GM19468 (cell line): ENCODE results near the gene SH3BP5L.
"Not testable (repeated sequence)": the region's sequence is repeated elsewhere in the genome, so short reads cannot be mapped to it uniquely, and the experiment has no call there.

Experiments
- ATAC-seq: cut with Tn5 transposase; IDR thresholded peaks from one replicate; pipeline ENCODE4 v1.9.1; 2021; ENCODE audit warnings: mild to moderate bottlenecking, moderate library complexity, moderate number of reproducible peaks; ENCODE audit not compliant: unreplicated experiment; ENCODE audit errors: extremely low read depth

The SH3BP5L gene

DNA sequence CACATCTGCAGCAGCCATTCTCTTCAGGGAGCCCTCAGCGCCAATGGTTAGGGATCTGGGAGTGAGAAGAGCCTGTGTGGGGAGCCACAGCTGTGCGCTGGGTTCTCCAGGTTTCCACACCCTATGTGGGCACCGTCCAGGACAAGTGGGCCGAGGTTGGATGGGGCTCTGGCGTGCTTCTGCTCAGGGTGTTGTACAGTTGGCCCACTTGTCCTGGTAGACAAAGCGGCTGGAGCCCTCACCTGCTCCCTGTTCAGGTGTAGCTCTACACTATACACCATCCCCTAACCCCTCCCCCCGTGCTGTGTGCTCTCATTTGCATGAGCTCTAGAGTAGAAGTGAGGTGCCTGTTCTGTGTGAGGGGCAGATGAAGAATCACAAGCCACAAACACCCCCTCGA lies 12.2 kb downstream of the SH3BP5L start:
- no peak for ATAC-seq

DNA sequence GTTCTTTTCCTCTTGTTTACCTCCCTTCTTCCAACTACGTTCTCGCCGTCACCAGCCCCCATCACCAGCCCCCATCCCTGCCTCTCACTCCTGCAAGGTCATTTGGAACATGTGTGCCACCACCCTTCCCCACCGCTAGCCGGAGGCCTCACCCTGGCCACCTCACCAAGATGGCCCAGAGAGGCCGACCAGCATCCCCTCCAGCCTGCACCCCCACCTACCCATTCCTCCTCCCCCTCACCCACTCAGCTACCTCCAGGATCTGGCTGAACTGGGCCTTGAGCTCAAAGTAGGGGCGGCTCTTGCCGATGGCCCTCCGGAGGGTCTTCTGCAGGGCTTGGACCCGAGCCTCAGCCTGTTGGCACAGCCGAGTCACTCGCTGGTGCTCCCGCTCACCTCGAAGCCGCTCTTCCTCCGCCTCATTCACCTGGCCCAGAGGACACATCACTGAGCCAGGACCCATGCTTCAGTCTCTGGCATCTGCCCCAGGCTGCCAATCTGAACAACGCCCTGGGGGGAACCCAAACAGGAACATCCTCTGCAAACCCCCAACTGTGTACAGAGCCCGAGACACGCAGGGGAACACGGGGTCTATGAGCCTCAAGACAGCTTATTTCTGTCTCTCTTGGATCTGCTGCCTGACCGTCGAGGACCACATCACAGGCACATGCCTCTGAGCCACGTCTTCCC lies 12.8 kb downstream of the SH3BP5L start:
- no peak for ATAC-seq

- no peak for ATAC-seq
Measured at GRCh38 chr1:248811514-248812490, 13.9 kb downstream of the SH3BP5L start.

DNA sequence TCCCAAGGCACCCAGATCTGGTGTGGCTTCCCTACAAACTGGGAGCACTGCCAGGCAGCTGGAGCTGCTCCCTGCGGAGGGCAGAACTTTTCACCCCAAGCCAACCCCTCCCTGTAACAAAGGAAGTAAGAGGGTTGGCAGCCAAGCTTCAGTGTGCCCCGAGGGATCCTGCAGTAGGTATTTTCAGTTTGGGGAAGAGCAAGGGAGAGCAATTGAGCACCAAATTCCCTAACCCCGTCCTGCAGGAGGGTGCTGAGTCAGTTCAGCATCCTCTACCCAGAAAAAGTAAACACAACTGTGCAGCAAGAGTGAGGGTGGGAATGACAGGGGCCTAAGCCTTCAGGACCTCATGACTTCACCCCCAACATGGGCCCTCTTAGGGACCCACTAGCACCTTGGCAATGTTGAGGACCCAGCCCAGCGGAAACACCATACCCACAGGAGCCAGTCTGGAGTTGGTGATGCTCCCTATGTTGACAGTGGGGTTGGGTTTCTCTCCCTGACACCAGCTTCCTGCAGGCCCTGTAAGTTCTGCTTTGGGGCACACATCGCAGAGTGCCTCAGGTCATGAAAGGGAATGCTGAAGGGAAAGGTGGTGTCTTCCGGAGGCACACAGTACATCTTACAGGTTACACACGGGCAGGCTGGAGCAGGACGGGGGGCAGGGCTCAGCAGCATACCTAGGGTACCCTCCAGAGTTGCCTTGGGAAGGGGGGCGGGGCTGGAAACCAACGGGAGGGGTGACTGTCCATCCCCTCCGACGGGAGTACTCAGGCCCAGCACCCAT lies 14.8 kb downstream of the SH3BP5L start:
- no peak for ATAC-seq

DNA sequence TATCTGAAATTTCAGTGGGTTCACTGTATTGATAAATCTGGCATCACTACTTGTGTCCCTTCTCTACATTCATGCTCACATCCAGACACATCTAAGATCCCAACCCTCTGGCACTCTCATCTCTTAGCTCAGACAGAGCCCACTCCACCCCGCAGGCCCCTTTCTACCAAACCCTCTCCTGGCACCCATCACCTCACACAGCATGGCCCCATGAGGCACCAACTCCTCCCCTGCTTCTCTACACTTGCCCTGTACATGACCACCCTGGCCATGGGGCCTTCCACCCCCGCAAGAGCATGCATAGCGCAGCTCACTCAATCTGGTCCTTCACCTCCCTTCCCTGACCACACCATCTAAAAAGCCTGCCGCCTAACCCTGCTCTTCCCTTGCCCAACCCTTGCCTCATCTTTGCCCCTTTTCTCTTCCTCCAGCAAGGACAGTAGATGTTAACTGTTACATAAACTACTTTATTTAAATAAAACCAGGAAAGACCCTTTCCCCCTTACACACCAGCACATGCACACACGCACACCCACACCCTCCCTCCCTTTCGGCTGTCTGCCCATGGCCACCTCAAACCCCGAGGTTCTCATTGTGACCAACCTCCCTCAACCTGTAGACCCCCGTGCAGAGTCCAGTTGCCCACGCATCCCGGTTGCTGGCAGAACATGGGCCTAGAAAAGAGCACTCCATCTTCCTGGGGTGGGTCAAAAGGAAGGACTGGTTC lies 15.6 kb downstream of the SH3BP5L start:
- no peak for ATAC-seq

DNA sequence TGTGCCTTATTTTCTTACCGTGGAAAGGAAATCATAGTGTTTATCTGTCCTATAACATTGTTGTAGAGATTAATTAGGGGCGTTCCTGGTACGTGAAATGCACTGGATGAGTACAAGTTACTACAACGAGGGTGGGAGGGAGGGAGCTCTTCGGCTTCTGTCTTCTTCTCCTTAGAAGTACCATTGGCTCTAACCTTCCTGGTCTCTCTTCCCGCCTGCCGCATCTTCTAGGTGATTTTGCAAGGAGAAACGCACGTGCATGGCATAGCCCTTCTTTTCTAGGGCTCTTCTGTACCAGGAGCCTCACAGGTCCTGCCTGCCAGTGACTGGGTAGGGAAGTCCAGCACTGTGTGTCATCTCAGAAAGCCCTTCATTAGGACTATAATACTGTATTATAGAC lies 16.8 kb downstream of the SH3BP5L start:
- no peak for ATAC-seq

GRCh38 chr1:248807067-248807737 lies 18.5 kb downstream of the SH3BP5L start:
- peak; percentile 30 for ATAC-seq

DNA sequence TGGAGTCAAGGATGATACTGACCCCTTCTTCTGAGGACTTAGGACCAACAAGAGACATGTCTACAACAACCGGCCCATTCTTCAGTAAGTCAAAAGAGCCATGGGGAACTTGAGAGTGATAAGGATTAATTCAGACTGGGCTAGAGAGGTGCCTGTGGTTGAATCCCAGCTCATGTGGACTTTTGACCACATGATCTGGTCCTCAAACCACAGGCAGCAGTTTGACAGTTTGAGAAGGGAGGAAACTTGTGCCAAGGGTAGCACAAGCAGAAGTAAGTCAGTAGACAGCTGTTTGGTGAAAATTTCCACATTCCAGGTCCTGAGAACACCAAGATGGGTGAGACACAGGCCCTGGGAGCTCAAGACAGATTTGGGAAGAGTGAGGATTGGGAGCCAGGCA lies 19.8 kb downstream of the SH3BP5L start:
- ATAC-seq = no peak

- peak; percentile 83 for ATAC-seq
Measured at GRCh38 chr1:248804771-248805681, 20.7 kb downstream of the SH3BP5L start.

DNA sequence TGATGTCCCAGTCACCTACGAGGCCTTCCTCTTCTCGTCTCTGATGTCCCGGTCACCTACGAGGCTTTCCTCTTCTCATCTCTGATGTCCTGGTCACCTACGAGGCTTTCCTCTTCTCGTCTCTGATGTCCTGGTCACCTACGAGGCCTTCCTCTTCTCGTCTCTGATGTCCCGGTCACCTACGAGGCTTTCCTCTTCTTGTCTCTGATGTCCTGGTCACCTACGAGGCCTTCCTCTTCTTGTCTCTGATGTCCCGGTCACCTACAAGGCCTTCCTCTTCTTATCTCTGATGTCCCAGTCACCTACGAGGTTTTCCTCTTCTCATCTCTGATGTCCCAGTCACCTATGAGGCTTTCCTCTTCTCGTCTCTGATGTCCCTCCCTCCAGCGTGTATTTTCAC lies 22.2 kb downstream of the SH3BP5L start:
- ATAC-seq = not testable (repeated sequence)

DNA sequence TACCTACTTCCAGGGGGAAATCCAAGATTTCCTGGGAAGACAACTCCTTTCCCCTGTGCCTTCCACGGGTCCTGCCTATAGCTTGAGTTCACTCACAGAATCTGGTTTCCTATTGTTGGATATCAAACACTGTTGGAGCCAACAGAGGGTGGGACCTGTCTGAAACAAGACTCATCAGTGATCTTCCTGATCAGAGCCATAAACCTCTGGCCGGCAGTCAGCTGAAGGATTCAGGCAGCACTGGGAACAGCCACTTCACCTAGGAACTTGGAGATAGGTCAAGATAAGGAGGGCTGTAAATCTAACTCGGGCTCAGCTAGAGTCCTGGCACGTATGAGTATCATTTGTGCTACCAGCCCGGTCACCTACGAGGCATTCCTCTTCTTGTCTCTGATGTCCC lies 23.3 kb downstream of the SH3BP5L start:
- ATAC-seq = no peak

- ATAC-seq = no peak
Measured at GRCh38 chr1:248800459-248800858, 25.3 kb downstream of the SH3BP5L start.

GRCh38 chr1:248798791-248799190 lies 26.9 kb downstream of the SH3BP5L start:
- no peak for ATAC-seq

DNA sequence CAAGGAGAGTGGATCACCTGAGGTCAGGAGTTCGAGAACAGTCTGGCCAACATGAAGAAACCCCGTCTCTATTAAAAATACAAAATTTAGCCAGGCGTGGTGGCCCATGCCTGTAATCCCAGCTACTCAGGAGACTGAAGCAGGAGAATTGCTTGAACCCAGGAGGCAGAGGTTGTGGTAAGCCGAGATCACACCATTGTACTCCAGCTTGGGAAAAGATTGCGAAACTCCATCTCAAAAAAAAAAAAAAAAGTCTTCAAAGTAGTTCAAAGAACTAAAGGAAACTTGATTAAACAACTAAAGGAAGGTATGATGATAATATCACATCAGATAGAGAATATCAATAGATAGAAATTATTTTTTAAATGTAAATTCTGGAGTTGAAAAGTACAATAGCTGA lies 31.1 kb downstream of the SH3BP5L start:
- ATAC-seq = not testable (repeated sequence)

DNA sequence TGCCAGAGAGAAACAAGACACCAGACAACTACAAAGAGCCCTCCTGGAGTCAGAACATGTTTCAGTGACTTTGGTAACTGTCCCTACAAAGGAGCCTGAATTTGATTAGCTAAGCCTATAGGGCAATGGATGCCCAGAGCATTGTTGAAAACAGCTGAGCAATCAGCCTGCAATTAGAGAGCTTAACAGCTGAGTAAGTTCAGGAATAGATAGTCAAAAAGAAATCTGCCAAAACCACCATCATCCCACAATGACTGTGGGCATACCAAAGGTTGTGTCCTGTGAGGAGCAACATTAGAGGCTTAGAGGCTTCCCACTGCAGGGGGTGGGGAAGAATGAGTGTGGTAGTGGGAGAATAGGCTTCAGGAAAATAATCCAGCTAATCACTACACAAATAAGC lies 32.1 kb downstream of the SH3BP5L start:
- ATAC-seq = peak; percentile 93

- ATAC-seq = no peak
Measured at GRCh38 chr1:248792342-248792741, 33.4 kb downstream of the SH3BP5L start.

DNA sequence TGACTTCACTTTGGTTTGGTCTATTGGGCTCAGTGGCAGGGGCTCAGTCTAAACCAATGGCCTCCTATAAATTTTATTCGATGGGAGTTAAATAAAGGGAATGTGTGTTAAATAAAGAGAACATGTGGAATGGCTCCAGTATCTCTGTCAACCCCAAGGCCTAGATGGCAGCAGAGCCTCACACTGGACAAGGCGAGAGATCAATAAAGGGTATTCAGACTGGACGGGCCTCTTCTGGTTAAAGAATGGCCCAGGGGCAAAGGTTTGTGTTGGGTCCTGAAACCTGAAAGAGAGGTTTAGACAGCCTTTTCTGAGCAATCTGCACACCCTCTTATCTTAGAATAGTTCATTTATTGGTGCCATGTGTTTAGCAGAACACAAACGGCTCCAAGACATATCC lies 34.7 kb downstream of the SH3BP5L start:
- ATAC-seq = no peak

DNA sequence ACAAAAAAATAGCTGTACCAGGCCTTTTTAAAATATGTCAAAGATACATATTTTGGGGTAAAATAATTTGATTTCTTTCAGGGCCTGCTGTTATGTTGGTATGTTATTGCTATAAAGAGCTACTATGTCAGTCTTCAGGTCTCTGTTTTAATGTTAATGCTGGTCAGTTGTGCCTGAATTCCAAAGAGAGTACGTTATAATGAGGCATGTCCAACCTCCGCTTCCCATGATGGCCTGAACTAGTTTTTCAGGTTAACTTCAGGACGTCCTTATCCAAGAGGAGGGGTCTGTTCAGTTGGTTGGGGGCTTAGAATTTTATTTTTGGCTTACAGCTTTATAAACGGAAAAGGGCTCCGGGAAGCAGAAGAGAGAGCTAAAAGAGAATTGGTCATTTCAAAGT lies 35.3 kb downstream of the SH3BP5L start:
- ATAC-seq = no peak
